Stimulated activated CD8-positive, alpha-beta memory T cell treated with anti-CD3 and anti-CD28 coated beads, Interleukin-4, amount 100 ng/mL, for 48 hours (primary cell): ENCODE results near the gene MRPS15.

ENCODE experiments used
- DNase-seq: peaks from one replicate; pipeline ENCODE4 v3.0.0-alpha.2; 2020

The MRPS15 gene

DNA sequence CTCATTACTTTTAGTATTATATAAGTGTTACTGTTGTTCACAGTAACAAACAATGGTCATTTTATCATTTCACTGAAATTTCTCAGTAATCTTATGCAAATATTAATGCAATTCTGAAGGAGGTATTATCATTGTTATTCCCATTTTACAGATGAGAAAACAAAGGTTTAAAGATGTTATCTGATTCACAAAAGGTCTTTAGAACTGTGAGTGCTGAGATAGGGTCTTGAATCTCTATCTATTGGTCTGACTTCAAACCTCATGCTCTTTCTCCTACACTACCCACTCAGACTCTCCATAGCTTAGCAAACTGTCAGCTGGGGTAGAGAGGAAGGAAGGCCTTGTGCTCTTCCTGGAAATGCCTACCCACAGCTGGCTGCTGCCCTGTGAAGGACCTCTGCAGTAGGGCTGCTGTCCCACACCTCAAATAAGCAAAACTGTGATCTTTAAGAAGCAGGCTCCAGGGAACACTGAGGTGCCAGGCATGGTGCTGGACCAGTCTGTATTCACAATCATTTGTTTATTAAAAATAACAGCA lies 7.7 kb downstream of the MRPS15 start:
- DNase-seq = no peak

GRCh38 chr1:36455386-36455785 lies 8.8 kb downstream of the MRPS15 start:
- DNase-seq = no peak

DNA sequence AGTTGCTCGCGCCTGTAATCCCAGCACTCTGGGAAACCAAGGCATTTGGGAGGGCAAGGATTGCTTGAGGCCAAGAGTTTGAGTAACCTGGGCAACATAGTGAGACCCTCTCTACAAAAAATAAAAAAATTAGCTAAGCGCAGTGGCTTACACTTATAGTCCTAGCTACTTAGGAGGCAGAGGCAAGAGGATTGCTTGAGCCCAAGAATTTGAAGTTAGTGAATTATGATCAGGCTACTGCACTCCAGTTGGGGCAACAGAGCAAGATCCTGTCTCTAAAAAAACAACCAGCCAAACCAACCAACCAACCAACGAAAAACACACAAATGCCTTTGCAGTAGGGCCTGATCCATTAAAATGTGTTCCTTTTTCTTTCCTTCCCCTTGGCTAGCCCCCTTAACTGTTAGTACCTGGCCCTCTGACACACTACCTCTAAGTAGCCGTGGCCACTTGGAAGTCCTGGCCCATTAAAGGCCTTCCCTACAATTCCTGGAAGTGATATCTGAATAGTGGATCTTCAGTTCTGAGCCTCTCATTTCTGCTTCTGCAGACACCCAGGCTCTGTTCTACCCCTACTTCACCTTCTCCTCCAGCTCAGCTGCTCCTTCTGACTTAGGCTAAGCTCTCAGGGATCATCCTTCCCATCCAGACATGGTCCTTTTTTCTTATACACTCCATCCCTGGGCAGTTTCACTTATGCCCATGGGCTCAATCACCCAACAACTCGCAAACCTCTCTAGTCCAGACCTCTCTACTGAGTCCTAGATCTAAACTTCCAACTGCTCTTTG lies 10.4 kb downstream of the MRPS15 start:
- no peak for DNase-seq

DNA sequence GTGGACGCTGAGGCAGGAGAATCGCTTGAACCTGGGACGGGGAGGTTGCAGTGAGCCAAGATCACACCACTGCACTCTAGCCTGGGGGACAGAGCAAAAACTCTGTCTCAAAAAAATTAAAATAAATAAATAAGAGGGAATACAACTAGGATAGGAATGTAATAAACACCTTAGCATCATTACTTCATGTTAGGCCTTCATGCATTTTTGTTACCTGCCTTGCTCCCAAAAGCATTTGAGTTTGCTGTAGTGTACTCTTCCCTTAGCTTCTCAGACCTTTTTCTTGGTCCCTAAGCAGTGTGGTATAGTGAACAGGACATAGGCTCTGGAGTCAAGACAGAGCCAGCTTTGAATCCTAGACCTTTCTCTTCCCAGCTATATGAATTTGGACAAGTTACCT lies 11.1 kb downstream of the MRPS15 start:
- DNase-seq = no peak

DNA sequence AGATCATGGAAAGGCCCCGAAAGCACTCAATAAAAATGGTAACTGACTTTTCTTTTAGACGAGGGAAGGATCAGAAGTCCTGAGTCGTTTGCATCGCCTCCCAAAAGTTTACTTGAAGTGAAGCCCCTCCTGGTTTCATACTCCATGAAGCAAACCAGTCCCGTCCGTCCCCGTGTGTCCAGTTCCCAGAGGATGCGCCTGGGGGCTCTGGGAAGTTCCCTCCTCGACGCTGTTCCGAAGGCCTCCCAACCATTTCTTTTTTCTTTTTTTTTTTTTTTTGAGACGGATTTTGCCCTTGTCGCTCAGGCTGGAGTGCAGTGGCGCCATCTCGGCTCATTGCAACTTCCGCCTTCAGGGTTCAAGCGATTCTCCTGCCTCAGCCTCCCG lies 13.3 kb downstream of the MRPS15 start:
- DNase-seq = no peak

GRCh38 chr1:36450270-36450918 lies 13.8 kb downstream of the MRPS15 start, which contains the start of gene OSCP1:
TSS of gene OSCP1 (minus strand) at chr1:36450451. CDS start at chr1:36450369, 82 bp downstream.
- DNase-seq = peak; percentile 91

- DNase-seq = no peak
Measured at GRCh38 chr1:36448530-36449056, 15.6 kb downstream of the MRPS15 start.

DNA sequence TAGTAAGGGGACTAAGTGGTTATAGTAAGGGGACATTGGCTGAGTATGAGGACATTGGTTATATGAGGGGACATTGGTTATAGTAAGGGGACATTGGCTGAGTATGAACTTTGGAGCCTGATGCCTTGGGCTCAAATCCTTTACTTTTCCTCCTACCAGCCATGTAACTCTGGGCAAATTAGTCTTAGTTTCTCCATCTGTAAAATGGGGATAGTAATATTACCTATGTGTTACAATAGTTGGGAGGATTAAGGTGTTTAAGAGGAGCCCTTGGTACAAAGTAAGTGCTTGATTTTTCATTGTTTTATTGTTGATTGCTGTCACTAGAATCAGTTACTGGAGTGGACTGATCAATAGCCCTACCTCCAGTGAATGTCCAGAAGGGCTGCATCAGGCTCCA lies 16.7 kb downstream of the MRPS15 start:
- DNase-seq = no peak

DNA sequence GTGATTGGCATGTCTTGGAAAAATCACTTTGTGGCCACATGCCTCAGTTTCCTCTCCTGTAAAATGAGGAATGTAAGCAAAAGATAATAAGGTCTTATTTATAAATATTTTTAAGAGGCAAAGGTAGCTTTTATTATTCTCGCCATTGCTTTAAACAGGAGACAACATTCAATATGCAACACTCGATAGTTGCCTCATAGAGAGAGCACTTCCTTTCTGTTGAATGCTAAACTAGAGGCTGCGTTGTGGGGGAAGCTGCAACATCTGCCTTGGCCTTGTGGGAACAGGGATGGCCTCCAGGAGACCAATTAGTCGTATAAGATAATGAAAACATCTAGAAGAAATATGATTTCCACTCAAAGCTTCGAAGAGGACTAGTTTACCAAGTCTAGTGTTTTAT lies 17.4 kb downstream of the MRPS15 start:
- no peak for DNase-seq

GRCh38 chr1:36446271-36446670 lies 17.9 kb downstream of the MRPS15 start:
- DNase-seq = peak; percentile 38

DNA sequence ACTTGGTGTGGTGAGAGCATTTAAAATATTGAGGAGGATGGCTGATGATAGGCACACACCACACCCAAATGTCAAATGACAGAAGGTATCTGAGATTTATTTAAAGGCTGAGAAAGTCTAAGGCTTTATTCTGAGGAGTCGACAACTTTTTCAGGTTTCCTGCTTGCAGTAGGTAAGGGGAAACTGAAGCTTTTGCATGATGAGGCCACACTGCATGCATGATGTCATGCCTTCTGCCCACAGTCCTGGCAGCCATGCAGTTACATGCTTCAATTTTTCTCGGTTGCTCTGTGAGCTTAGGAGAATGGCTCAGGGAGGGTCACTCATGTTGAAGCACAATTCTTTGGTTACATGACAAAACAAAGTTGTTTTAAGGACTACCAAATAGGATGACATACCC lies 20.9 kb downstream of the MRPS15 start:
- no peak for DNase-seq

DNA sequence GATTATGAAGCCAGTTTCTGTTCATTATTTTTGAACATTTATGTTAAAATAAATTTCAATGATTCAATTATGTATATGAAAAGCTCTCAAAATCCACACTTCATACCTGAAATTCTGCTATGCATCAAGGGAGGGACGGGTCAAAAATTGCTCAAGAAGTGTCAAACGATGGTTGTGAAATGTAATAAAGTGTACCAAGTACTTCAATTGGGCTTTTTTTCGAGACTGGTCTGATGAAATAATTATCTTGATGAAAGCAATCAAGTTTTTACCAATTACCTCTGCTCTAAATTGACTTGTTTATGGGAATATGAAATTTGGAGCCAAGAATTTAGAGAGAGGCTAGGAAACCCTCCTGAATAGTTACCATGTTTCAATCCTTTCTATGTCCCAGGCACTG lies 21.8 kb downstream of the MRPS15 start:
- DNase-seq = no peak

DNA sequence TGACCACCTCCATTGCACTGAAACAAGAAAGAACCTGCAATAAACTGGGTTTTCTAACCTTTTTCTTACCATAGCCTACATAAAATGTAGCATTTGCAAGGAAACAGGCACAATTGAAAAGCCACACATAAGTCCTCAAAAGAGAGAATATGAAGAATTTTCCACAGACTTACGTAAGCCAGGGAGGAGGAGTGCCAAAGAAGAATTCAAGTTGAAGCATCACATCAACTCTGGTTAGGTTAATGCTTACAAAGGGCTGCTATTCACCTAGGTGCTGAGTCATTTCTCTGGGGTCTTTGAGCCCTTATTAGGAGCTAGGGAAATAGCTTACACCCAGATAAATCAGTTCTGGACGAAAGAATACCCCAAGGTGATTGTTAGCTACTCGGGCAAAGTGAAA lies 23.5 kb downstream of the MRPS15 start:
- no peak for DNase-seq

DNA sequence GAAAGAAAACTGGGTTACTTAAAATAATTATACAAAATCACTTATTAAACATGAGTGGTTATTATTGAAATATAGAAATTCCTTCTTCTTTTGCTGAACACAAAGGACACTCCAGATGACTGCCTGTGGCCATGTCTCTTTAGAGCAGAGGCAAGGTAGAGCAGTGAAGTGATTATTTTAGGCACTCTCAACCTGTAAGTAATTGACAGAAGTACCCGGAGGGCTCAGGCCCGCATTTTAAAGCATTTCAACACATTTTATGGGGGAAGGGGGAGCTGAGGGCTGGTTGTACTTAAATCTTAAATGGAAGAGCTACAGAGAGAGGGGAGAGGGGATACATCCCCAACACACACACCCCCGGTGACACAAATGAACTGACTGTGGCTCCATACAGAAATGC lies 24.1 kb downstream of the MRPS15 start:
- no peak for DNase-seq

- no peak for DNase-seq
Measured at GRCh38 chr1:36438715-36439114, 25.5 kb downstream of the MRPS15 start.

- DNase-seq = no peak
Measured at GRCh38 chr1:36436821-36437220, 27.4 kb downstream of the MRPS15 start.

- DNase-seq = no peak
Measured at GRCh38 chr1:36433102-36433501, 31.1 kb downstream of the MRPS15 start.

GRCh38 chr1:36432616-36433015 lies 31.6 kb downstream of the MRPS15 start:
- no peak for DNase-seq

DNA sequence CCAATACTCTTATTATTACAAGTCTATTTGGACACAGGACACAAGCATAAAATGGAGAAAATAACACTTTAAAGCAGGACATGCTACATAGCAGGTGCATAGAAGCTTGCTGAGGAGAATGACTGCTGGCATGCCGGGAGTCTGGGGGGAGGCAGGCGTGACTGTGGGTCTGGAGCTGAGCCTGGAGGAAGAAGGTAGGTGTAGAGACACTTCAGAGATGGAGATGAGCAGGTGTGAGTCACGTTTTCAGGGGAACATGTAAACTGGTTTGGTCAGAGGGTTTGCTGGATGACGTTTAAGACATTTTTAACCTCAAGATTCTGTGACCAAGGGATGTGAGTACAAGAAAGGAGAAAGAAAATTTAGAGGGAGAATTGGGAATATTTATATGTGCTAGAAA lies 38.4 kb downstream of the MRPS15 start:
- peak; percentile 29 for DNase-seq

GRCh38 chr1:36421649-36422048 lies 42.5 kb downstream of the MRPS15 start:
- no peak for DNase-seq

DNA sequence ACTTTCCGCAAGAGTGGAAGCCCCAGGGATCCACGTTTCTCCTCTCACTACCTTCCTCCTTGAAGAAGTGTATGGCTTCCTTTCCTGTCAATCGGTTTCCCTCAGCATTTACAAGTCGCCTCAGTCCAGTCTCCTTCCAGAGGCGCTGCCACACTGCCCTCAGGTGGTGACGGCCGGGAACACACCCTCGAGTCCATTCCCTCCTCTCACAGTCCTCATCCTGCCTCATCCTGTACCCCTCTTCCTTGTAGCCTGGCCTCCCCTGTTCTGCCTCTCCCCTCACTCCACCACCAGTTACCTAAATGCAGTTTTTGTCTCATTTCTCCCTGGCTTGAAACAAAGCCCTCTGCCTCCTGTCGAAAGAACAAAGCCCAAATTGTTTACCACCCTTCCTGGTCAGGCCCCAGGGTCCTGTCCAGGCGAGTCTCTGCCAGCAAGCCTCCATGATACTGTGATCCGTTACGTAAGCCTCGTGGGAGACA lies 43.3 kb downstream of the MRPS15 start:
- peak; percentile 99 for DNase-seq

DNA sequence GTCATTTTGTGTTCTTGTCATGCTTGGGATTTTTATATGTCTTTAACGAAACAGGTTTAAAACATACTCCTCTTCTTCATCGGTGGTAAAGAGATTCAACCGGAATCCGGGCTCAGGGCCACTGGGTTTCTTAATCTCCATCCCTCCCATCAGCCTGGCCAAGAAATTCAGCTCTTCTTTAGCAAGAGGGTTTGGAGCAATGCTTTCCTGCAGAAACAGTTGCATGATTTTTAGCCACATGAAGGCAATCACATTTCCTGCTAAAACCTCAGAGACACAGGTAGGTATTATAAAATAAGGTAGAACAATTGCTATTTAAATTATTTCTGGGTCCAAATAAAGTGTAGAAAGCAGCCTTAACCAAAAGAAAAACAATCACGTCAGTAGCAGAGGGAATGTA lies 43.8 kb downstream of the MRPS15 start:
- DNase-seq = no peak

DNA sequence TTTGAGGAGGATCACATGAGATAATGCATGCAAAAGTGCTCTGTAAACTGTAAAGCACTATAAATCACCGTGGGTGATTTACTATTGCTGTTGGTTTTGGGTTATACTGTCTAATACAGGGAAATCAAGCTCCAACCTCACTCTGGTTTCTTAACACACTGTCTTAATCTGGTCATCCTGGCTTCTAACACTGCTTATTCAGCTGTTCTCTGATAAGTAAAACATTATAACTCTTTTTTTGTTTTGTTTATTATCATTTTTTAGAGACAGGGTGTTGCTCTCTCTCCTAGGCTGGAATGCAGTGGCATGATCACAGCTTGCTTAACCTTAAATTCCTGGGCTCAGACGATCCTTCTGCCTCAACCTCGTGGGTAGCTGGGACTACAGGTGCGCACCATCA lies 44.6 kb downstream of the MRPS15 start:
- no peak for DNase-seq

GRCh38 chr1:36419140-36419539 lies 45.0 kb downstream of the MRPS15 start:
- DNase-seq = no peak
